ENCODE results near the gene DCAF8.

DNA sequence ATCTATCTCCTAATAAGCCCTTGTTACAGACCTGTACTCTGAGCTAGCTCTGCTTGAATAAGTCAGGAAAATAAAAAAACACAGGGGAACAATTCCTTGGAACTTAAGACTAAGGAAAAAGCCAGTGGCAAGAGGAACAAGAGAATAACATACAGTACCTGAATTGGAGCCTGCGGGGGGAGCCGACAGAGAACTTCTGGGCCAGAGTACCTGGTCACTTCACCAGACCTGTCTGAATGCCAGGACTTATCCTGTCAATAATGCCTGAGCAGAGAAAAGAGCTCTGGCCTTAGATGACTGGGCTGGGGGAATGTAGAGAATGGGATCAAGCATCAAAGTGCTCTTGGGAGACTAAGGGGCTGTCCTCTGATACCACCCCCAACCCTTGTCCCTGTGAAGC lies 42.0 kb downstream of the DCAF8 start:
- no peak for TF ChIP-seq EZH2 (IDR thresholded peaks at IDR 0.05; ENCODE audit: borderline replicate concordance, low read length)
- TF ChIP-seq, protein P1, sequence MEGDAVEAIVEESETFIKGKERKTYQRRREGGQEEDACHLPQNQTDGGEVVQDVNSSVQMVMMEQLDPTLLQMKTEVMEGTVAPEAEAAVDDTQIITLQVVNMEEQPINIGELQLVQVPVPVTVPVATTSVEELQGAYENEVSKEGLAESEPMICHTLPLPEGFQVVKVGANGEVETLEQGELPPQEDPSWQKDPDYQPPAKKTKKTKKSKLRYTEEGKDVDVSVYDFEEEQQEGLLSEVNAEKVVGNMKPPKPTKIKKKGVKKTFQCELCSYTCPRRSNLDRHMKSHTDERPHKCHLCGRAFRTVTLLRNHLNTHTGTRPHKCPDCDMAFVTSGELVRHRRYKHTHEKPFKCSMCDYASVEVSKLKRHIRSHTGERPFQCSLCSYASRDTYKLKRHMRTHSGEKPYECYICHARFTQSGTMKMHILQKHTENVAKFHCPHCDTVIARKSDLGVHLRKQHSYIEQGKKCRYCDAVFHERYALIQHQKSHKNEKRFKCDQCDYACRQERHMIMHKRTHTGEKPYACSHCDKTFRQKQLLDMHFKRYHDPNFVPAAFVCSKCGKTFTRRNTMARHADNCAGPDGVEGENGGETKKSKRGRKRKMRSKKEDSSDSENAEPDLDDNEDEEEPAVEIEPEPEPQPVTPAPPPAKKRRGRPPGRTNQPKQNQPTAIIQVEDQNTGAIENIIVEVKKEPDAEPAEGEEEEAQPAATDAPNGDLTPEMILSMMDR (IDR thresholded peaks at IDR 0.05; ENCODE audit: low read length) = no peak
